Effector CD4-positive, alpha-beta T cell (primary cell): ENCODE data around the gene DOK4.

ENCODE experiments used
- DNase-seq: peaks from one replicate; pipeline ENCODE4 v3.0.0-alpha.2; 2020
- total RNA-seq: gene quantifications from one replicate; lab custom pipeline; 2026; lab: John Stamatoyannopoulos, UW

The DOK4 gene
- 1.5 reads per million for total RNA-seq

DNA sequence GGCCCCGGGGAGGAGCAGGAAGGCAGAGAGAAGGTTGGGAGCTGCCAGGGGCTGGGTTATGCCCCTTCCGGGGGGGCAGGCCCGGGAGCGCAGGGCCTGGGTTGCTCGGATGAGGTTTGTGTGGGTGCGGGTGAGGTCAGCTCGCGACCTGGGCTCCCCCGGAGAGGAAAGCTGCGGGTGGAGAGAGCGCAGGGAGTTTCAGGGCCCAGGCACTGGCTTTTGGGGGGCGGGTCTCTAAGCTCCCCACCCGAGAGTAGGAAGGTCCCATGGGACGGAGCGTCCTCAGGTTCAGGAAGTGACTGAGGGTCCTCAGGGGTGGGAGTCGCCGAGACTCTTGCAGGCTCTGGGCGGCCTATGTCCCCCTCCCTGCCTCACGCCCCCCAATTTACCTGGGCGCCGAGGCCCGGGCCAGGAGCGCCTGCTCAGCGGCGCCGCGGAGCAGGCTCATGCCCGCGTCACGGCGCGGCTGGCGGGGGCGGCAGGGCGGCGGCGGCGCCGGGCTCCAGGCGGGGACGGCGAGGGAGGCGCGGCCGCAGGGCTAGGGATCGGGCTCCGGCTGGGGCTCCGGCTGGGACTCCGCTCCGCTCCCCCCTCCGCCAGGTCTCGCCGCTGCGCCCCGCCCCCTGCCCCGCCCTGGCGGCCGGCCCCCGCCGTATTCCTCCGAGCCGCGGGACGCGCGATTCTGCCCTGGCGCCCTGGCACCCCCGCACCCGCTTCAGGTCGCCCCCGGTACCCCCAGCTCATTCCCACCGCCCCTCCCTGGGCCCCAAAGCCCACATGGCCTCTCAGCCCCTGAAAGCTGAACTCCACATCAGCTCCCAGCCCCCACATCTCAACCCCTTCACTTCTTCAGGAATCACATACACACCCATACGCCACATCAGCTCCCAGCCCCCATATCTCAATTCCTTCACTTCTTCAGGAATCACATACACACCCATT, at the start of gene DOK4:
Gene DOK4, minus strand, starts transcription at position 578 of the 942 bp plus-strand sequence. CDS start 6,986 bp downstream, outside the sequence.
- DNase-seq = peak; percentile 74

DNA sequence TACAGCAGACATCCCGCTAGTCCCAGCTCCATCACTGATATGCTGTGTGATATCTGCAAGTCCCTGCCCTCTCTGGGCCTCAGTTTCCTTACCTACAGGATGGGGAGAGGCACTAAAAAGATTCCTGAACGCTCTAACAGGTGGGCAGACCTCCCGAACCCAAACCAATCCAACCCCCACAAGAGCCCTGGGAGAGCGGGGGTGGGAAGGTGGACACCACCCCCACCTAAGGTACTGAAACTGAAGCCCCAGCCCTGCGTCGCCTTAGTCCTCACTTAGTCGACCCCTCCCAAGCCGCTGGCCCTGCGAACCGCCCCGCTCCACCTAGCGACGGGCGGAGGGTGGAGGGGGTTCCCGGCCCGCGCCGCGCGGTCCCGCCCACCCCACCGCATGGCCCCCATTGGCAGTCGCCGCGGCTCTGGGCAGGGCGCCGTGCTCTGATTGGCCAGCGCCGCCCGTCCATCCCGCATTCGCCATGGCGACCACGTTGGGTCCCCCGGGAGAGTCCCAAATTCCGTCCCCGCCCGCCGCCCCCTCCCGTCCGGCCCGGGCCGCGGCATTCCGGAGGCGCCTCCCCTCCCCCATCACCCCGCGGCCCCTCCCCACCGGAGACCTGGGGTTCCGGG, 49.5 kb upstream of the DOK4 start:
- peak; percentile 90 for DNase-seq

DNA sequence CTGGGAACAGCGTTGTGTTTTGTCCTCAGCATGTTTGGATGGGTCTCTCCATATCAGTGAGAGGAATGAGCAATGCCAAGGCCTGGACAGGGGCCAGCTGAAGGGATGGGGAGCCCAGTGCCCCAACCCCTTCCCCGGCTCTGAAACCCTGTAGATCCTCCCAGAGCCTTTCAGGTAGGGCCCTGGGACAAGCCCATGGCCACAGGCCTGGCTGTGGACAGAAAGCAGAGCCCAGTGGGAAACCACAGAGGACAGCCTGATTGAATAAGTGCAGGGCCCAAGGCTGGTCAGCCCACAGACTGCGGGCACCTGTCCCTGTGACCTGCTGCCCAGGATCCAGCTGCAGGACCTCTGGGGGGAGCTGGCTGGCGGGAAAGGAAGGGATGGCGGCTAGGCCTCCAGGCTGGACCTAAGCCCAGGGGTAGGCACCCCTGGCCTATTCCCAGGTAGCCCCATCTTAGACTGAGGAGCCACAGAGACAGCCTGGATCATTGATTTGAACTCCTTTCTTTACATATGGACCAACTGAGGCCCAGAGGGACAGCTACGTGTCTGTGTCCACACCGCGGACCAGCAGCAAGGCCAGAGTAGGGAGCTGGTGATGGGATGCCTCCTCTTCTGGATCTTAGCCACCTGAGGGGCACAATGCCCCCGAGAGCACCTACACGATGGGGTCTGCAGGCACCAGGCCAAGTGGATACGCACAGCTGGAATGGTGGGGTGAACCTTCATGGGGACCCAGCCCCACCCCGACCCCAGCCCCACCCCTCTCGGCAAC, 48.8 kb upstream of the DOK4 start:
- DNase-seq = no peak

DNA sequence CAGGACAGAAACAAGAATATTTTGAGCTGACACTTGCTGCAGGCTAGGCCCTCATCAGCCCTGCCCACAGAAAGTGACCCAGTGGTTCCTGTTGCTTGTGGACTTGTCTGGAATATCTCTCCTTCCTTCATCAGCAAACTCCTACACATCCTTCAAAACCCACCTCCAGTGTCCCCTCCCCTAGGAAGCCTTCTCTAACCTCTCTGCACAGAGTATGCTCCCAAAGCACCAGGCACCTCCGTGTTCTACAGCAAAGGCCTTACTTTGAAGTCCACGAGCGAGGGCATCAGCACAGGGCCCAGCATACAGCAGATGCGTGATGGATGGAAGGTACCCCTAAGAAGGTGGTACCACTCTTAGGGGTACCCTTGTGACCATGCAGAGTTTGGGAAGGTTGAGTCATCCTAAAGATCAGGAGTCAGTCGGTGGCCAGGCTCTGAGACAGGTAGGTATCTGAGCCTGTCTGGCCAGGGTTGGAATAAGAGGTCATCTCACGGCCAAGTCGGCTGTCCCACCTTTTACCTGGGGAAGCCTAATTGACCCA, 48.1 kb upstream of the DOK4 start:
- DNase-seq = no peak

DNA sequence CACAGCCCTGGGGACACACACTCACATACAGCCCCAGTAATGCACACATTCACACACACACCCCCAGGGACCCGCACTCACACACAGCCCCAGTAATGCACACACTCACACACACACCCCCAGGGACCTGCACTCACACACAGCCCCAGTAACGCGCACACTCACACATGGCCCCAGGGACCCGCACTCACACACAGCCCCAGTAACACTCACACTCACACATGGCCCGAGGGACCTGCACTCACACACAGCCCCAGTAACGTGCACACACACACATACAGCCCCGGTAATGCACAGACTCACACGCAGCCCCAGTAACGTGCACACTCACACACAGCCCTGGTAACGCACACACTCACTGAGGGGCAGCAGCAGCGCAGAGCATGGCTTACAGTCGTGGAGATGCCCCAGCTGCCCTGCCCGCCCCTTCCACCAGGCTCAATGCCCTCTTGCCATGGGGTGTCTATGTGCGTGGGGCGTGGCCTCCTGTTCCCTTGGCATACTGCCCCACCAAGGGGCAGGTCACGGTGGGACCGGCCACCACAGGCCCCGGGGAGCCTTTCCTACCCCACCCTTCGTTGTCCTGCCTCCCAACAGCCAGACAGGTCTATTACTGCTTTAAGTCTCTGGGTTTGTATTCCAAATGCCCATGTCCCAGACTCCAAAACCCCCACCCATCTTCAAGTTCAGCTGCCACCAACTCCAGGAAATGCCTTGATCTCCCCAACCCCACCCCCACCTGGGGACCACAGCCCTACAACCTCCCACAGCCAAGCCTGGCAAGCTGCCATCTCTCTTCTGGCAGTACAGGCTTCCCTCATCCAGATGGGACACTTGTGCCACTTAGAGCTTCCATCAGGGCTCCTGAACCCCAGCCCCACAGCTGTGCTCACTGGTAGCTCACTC, 47.4 kb upstream of the DOK4 start:
- DNase-seq = peak; percentile 26

DNA sequence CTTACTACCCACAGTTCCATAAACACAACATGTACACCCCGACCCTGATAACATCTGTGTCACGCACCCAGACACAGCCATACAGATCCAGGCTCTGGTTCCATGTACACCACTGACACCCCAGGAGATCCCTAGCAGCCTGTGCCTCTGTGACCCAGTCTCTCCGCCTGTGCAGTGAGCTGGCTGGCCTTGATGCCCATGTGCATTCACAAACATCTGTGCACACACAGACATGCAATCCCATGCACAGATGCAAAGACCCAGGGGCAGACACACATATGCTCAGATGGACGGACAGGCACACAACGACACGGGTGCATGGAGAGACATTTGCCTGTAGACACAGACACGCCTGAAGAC, 46.0 kb upstream of the DOK4 start:
- DNase-seq = no peak

DNA sequence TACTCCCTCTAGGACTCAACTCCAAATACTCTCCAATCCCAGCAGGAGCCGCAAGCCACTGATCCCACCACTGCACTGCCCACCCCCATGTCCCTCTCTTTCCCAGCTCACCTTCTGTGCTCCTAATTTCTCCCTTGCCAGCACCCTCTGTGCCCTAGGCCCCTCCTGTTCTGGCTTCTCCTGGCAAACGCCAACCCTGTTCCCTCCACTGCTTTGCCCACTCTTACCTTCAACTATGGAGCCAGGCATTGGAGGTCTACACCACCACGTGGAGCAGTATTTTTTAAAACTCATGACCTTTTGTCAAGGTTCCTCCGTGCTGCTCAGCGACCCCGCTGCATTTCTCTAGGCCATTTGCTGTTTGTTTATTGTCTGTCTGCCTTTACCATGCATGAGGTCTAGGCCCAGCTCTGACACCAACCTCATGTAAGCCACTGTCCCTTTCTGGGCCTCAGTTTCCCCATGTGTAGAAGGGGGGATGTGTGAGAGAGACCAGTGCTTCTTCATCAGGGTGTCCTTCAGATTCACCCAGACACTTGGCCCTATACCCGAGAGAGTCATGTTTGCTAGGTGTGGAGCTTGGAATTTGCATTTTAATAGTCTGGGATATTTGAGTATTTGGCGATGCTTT, 45.5 kb upstream of the DOK4 start:
- DNase-seq = no peak

DNA sequence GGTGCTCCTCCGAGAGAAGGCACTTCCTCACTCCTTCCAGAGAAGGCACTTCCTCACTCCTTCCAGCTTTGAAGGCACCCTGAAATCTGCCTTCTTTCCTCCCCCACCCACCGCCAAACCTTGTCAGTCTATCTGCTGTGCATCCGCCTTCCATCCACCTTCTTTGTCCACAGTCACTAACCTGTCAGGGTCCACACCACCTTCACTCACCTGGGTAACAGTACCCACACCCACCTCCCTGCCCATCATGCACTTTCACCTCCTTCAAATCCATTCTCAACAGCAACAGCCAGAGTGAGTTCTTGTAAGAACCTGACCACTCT, 44.9 kb upstream of the DOK4 start:
- DNase-seq = no peak

DNA sequence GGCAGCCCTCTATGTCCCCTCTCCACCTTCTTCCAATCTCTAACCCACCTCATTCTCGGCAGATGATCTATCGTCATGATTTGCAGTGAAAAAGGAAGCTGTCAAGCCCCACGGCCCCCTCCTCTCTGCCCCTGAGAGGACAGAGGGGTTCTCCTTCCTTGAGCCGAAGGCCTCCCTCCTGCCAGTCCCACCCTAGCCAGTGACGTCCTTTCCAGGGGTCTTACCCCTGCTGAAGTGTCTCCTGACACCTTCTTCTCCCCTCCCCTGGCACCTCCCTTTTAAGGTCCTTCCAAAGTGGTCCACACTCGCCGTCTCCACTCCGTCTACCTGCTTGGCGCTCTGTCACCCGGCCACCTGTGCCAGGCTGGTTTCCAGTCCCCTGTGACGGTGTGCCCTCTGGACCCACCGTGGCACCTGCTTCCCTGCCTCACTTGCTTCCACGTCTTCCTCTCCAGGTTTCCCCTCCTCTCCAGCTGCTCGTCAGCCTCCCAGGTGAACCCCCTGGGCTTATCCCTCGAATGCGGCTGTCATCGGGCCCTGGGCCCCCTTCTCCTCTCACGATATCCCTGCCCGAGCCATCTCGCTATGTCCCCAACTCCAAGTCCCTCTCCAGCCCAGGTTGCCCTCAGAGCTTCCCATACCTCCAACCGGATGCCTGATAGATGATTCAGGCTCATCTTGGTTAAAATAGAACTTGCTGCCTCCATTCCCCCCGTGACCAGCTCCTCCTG, 44.4 kb upstream of the DOK4 start:
- DNase-seq = no peak

DNA sequence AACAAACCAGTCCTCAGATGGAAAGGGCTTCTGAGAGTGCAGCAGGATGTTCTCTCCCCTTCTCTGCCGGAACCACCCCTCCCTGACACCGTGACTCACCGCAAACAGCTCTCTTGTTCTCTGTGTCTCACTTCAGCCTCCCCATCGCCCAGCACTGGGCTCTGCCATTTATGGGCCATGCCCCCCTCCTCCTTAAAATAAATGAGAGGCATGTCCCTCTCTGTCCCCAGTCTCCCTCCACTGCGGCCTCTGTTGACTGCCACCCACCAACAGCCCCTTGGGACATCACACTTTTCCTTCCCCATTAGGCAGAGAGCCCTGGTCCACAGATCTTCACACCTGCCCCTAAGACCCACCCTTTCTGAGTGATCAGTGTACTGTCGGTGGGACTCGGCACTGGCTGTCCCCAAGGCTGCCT, 43.8 kb upstream of the DOK4 start:
- DNase-seq = peak; percentile 60

DNA sequence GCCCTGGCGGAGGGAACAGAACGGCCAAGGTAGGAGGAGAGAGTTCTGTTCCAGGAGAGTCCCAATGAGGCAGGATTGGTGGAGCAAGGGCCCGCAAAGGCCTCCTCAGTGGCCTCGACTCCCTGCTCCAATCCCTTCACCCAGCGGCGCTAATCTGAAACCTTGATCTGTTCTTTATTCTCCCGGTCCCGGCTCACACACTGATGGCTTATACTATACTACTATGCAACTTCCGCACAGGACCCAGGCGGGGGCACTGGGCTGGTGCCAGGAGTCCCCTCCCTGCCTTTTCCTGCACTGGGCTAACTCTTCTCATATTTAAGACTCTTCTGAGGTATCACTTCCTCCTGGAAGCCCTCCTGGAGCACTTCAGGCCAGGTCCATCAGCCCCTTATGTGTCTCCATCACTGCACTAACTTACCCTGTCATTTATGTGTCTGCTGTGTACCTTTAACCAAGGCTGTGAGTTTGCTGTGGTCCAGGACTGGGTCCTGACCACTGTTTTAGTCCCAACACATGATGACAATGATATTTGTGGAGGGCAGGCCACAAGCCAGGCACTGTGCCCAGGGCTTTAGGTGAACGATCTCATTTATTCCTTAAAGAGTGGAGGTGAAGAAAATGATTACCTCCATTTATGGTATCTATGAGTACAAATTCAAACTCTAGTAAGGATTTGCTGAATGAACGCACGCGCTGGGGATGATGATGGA, 43.3 kb upstream of the DOK4 start:
- no peak for DNase-seq

DNA sequence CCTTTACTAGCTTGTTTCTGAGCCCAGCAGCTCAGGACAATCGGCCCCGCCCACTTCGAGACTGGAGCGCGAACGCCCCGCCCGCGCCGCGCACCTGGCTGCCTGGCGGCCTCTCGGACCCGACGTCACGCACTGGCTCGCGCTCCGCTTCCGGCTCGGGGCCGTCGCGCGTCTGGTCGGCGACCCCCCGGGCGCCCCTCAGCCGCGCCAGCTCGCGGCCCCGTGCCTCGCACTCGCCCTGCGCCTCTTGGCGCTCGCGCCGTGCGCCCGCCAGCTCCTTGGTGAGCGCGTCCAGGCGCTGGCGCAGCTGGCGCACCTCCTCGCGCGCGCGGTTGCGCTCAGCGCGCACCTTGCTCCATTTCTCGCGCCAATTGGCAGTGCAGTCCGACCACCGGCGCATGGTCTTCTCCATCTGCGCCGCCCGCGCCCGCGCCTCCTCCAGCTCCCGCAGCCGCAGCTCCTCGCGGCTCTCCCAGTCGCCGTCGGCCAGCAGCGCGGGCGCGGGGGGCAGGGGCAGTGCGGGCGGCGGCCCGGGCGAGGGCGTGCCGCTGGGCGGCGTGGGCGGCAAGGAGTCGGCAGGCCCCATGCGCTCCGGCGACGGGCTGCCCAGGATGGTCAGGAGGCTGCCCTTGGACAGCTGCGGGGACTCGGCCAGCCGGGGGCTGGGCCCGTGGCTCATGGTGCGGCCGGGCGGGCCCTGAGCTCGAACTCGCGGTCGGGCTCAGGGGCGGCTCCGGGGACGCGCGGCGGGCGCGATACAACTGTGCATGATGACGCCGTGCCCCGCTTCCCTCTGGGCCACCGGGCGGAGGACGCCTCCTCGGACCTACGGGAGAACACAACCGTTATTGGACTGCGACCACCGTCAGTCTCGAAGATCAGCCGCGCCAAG, 42.5 kb upstream of the DOK4 start:
- no peak for DNase-seq

DNA sequence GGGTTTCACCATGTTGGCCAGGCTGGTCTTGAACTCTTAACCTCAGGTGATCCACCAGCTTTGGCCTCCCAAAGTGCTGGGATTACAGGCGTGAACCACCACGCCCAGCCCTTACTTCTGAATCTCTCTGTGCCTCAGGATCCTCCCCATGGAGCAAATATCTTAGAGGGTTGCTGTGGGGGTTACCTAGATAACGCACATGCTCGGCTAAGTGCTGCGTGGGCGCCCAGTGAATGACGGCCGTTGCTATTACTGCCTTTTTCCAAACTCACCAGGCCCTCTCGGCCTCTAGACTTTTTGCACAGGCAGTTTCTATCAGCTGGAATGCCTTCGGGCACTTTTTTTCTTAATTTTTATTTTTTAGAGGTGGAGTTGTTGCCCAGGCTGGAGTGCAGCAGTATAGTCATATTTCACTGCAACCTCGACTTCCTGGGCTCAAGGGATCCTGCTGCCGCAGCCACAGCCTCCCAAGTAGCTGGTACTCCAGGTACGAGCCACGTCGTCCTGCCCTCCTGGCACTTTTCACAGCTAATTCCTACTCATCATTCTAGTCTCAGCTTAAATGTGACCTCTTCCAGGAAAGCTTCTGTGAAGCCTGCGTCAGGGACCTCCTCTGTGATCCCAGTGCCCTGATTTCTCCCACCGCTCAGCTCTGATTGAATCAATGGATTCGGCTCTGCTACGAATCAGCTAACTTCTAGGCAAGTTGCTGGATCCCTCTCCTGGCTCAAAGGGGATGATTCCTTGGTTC, 41.5 kb upstream of the DOK4 start:
- DNase-seq = no peak

DNA sequence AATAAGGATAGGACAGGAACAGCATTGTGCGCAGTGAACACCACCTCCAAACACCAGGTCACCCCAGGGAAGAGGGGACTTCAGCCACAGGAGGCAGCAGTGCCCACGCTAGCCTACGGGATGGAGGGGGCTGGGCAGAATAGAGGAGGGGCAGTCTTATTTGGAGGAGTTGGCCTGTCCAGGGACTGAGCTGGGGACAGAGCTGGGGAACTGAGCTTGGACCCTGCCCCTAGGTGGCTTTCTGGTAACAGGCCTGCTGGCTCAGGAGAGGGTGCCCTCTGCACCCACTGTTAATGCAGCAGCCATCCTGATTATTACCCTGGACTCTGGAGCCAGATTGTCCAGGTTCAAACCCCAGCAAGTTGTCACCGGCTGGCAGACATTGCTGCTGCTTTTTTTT, 40.7 kb upstream of the DOK4 start:
- no peak for DNase-seq

DNA sequence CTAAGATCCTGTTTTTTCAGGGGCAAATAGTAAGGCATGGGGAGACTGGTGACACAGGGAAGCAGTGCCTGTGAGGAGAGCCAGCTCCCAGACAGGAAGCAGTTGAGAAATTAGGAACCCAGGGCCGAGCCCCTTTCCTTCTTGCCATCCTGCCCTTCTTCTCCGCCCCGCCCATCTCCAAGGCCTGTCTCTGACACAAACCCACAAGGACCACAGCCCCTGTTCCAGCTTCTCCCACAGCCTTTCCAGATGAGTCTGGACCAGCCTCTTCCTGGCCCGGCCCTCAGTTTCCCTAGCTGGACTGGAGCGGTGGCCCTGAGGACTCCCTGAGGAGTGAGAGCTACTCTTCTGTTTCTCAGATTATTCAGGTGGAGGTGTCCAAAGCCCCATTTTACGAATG, 40.2 kb upstream of the DOK4 start:
- no peak for DNase-seq

DNA sequence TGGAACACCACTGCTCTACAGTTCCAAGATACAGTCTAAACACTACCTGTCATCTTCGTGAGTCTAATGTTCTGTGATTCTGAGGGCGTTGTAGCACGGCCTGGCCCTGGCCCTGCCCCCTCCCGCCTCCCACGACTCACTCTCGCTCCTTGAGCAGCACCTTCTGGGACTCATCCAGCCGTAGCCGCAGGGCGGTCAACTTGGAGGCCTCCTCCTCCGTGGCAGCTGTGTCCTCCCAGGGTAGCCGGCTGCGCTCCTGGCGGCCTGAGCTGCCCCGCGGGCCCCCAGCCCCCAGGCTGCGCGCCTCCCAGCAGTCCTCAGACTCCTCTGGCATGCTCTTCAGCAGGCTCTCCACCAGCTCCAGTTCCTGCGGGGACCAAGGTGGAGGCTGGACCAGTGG, 39.5 kb upstream of the DOK4 start:
- DNase-seq = no peak

DNA sequence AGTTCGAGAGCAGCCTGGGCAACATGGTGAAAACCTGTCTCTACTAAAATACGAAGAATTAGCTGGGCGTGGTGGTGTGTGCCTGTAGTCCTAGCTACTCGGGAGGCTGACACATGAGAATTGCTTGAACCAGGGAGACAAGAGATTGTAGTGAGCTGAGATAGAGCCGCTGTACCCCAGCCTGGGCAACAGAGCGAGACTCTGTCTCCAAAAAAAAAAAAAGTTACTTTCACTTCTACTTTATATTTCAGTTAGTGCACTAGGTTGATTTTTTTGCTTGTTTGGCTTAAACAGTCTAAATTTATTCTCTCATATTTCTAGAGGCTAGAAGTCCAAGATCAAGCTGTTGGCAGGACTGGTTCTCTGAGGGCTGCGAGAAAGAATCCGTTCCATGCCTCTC, 36.7 kb upstream of the DOK4 start:
- no peak for DNase-seq

DNA sequence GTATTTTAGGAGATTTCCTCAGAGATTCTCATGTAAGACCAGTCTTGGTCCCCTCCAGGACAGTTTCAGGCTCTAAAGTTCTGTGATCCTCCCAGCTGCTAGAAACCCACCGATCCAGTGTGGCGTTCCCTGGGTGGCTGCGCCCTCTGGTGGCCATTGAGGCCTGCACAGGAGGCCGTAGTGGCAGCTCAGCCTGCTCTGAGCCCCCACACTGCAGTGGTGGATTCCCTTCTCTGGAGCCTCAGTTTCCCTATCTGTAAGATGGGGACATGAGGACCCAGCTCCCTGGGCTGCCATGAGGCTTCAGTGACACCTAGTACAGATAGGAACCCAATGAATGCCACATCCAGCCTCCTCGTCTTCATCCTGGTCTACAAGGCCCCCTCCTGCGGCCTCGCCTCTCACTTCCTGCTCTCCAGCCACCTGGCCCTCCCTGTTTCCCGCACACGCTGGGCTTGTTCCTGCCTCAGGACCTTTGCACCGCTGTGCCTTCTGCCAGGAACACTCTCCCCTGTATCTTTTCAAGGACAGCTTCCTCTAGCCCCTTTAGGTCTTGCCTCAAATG, 33.6 kb upstream of the DOK4 start:
- peak; percentile 81 for DNase-seq
